HG02763 (cell line): Measurements from ENCODE around the gene NOSTRIN.
"Not testable (repeated sequence)": the region's sequence is repeated elsewhere in the genome, so short reads cannot be mapped to it uniquely, and the experiment has no call there.

Experiments
- ATAC-seq: cut with Tn5 transposase; IDR thresholded peaks from one replicate; pipeline ENCODE4 v1.9.1; 2021; ENCODE audit warnings: mild to moderate bottlenecking, moderate library complexity; ENCODE audit not compliant: unreplicated experiment

The NOSTRIN gene

GRCh38 chr2:168789776-168790175 lies 12.7 kb upstream of the NOSTRIN start:
- ATAC-seq, result no peak

- no peak for ATAC-seq
These were observed 12.1 kb upstream of the NOSTRIN start for GRCh38 chr2:168790226-168790902.

GRCh38 chr2:168791140-168791539 lies 11.3 kb upstream of the NOSTRIN start:
- not testable (repeated sequence) for ATAC-seq

GRCh38 chr2:168793596-168793995 lies 8.8 kb upstream of the NOSTRIN start:
- no peak for ATAC-seq

GRCh38 chr2:168794968-168795367 lies 7.5 kb upstream of the NOSTRIN start:
- no peak for ATAC-seq

GRCh38 chr2:168796090-168796577 lies 6.3 kb upstream of the NOSTRIN start:
- no peak for ATAC-seq

- no peak for ATAC-seq
These were observed 5.7 kb upstream of the NOSTRIN start for GRCh38 chr2:168796583-168797285.

- no peak for ATAC-seq
These were observed 5.2 kb upstream of the NOSTRIN start for GRCh38 chr2:168797286-168797655.

GRCh38 chr2:168798076-168798887 lies 4.2 kb upstream of the NOSTRIN start:
- ATAC-seq, result no peak

- ATAC-seq, result no peak
These were observed 3.5 kb upstream of the NOSTRIN start for GRCh38 chr2:168798888-168799410.

- ATAC-seq, result no peak
These were observed 966 bp upstream of the NOSTRIN start for GRCh38 chr2:168801471-168801870.

- ATAC-seq, result no peak
These were observed 655 bp downstream of the NOSTRIN start for GRCh38 chr2:168802859-168803725.

- no peak for ATAC-seq
These were observed 1.8 kb downstream of the NOSTRIN start for GRCh38 chr2:168804214-168804613.

GRCh38 chr2:168805615-168806014 lies 3.2 kb downstream of the NOSTRIN start:
- no peak for ATAC-seq

- ATAC-seq, result no peak
These were observed 7.1 kb downstream of the NOSTRIN start for GRCh38 chr2:168809537-168809936.

- ATAC-seq, result no peak
These were observed 7.8 kb downstream of the NOSTRIN start for GRCh38 chr2:168810235-168810634.

GRCh38 chr2:168811696-168812095 lies 9.3 kb downstream of the NOSTRIN start:
- no peak for ATAC-seq

- no peak for ATAC-seq
These were observed 11.6 kb downstream of the NOSTRIN start for GRCh38 chr2:168814046-168814445.

GRCh38 chr2:168814939-168815907 lies 12.8 kb downstream of the NOSTRIN start:
- no peak for ATAC-seq
